ENCODE results near the gene RNF43.
A peak's percentile ranks its signal among the peaks of the same experiment; 100 is the strongest.

The RNF43 gene

DNA sequence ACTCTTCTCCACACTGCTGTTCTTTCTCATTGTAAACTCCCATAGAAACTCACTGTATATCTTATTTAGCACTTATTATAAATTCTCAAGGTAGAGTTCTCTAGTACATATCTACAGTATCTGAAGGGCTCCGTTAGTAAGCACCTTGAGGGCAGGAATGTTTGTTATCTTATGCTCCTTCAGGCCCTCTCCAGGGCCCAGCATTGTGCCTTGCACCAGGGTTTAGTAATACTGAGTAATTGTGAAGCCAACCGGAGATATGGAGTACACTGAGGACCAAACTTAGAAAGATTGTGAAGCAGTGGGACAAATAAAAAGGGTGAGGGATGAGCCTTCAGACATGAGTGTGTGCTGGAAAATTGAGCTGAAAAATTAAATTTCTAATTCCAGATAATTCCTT, 26.4 kb downstream of the RNF43 start:
- Histone ChIP-seq H3K27ac (ENCODE audit: low read depth, low read length) (no peak overlapping the region), H3K9ac (ENCODE audit: low read depth, low read length) (no peak overlapping the region), H3K4me1 (ENCODE audit: insufficient read depth, low read length) (peaks cover 38% of the 10 kb centered on the region), H3K27me3 (ENCODE audit: insufficient read depth, low read length) (peaks cover 15% of the 10 kb centered on the region), H3K4me3 (ENCODE audit: low read length) (no peak overlapping the region), H3K9me3 (ENCODE audit: insufficient read depth, low read depth, low read length) (no peaks in the 10 kb centered on the region), H3K36me3 (ENCODE audit: insufficient read depth, low read length) (no peaks in the 10 kb centered on the region)
- 94% methylated on average over 2 of the region's 2 CpGs for WGBS

DNA sequence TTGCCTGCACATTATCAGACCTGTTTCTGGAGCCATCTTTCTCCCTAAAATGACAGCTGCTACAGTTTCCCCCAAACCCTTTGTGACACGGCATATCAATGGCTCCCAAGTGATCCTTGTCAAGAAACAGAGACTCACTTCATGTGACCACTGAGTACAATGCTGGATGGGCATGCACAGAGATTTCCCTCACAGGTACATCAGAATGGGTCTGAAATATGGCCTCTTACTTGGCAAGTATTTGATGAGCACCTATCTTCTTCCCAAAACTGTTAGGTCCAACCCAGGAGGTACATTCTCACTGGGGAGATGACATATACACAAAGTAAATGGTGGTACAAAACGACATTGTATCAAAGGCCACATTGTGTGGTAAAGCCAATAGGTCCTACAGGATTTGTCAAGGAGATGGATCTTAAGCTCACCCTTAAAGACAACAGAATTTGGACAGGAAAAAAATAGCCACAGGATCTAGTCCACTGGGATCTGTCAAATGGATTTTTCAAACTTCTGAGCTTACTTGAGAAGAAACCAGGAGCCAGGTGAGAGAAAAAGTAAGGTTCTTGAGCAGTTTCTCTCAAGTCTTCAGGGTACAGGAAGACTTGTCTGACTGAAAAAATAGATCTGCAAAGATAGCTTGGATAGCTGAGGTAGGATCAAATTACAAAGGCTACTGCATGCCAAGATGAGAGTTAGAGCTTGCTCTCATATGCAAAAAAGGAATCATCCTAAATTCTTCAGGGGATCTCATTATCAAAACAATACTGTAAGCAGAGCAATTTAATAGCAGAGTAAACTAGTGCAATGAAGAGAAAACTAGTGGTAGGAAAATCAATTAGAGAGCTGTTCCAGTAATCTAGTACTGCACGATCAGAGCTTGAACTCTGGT, 28.8 kb downstream of the RNF43 start:
- Histone ChIP-seq H3K4me3 (ENCODE audit: low read length) (peak overlapping the region; percentile 13; the same call in 1 of the 2 replicates), H3K9me3 (ENCODE audit: insufficient read depth, low read depth, low read length) (no peaks in the 10 kb centered on the region), H3K27me3 (ENCODE audit: insufficient read depth, low read length) (no peaks in the 10 kb centered on the region), H3K4me1 (ENCODE audit: insufficient read depth, low read length) (peaks cover 39% of the 10 kb centered on the region), H3K9ac (ENCODE audit: low read depth, low read length) (no peak overlapping the region), H3K27ac (ENCODE audit: low read depth, low read length) (peak overlapping the region; percentile 28; the same call in 1 of the 2 replicates), H3K36me3 (ENCODE audit: insufficient read depth, low read length) (no peaks in the 10 kb centered on the region)
- 53% methylated on average over 3 of the region's 3 CpGs for WGBS

DNA sequence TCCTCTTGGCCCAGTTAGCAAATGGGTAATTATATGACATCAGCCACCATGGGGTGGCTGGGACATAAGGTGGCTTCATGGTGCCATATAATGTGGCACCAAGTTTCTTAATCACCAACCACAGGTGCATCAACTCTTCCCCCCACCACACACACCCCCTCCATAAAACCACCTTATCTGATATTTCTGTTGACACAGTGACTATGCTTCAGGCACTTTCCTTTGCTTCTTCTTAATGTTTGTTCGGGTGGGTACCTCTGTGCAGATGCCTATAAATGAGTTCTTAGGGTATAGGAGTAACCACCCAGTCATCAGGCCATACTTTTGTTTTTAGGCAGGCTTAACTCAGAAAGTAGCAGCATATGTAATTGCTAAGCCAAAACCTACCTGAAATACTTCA, 29.5 kb downstream of the RNF43 start:
- no peaks in the 10 kb centered on the region for H3K9me3 ChIP-seq (ENCODE audit: insufficient read depth, low read depth, low read length)
- 89% methylated on average over 1 of the region's 1 CpG for WGBS
- H3K27ac ChIP-seq (ENCODE audit: low read depth, low read length), result no peak overlapping the region
- no peak overlapping the region for H3K4me3 ChIP-seq (ENCODE audit: low read length)
- H3K27me3 ChIP-seq (ENCODE audit: insufficient read depth, low read length), result no peaks in the 10 kb centered on the region
- H3K9ac ChIP-seq (ENCODE audit: low read depth, low read length), result no peak overlapping the region
- H3K36me3 ChIP-seq (ENCODE audit: insufficient read depth, low read length), result no peaks in the 10 kb centered on the region
- H3K4me1 ChIP-seq (ENCODE audit: insufficient read depth, low read length), result peaks cover 39% of the 10 kb centered on the region

DNA sequence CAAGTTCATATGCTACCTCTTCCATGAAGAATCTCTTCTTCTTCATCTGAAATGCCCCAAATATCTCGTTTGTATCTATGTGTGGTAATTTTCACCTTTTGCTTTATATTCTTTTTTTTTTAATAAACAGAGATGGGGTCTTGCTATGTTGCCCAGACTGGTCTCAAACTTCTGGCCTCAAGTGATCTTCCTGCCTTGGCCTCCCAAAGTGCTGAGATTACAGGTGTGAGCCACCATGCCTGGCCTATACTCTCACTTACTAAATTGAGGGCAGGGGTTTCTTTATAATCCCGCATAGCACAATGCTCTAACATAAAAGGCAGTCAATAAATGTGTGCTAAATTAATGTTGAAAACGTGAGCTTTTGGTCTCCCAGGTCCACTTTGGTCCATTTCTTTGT, 30.6 kb downstream of the RNF43 start:
- Histone ChIP-seq H3K4me1 (ENCODE audit: insufficient read depth, low read length) (peaks cover 39% of the 10 kb centered on the region), H3K9ac (ENCODE audit: low read depth, low read length) (no peak overlapping the region), H3K36me3 (ENCODE audit: insufficient read depth, low read length) (no peaks in the 10 kb centered on the region), H3K9me3 (ENCODE audit: insufficient read depth, low read depth, low read length) (no peaks in the 10 kb centered on the region), H3K27ac (ENCODE audit: low read depth, low read length) (no peak overlapping the region), H3K27me3 (ENCODE audit: insufficient read depth, low read length) (no peaks in the 10 kb centered on the region), H3K4me3 (ENCODE audit: low read length) (no peak overlapping the region)
- 73% methylated on average over 2 of the region's 3 CpGs for WGBS

DNA sequence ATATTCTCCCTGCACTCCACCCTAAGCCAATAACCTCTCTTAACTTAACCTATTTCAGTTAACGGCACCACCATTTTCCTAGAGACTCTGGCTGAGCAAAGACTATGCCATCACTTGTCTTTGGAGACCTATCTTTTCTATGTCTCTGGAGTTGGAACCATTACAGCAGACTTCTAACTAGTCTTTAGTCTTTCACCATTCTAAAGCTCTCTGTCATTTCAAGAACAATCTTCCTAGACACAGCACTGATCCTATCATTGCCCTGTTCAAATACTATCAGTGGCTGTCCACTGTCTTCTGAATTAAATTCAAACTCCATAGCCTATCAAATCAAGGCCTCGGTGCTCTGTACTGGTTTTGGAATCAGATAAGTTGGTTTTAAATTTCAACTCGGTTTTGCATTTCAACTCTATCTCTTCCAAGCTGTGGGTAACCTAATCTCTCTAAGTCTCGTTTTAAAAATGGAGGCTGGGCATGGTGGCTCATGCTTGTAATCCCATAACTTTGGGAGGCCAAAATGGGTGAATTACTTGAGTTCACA, 31.9 kb downstream of the RNF43 start:
- Histone ChIP-seq H3K27ac (ENCODE audit: low read depth, low read length) (no peak overlapping the region), H3K9me3 (ENCODE audit: insufficient read depth, low read depth, low read length) (no peaks in the 10 kb centered on the region), H3K36me3 (ENCODE audit: insufficient read depth, low read length) (no peaks in the 10 kb centered on the region), H3K4me3 (ENCODE audit: low read length) (no peak overlapping the region), H3K27me3 (ENCODE audit: insufficient read depth, low read length) (no peaks in the 10 kb centered on the region), H3K4me1 (ENCODE audit: insufficient read depth, low read length) (peaks cover 37% of the 10 kb centered on the region), H3K9ac (ENCODE audit: low read depth, low read length) (no peak overlapping the region)
- 91% methylated on average over 4 of the region's 4 CpGs for WGBS

DNA sequence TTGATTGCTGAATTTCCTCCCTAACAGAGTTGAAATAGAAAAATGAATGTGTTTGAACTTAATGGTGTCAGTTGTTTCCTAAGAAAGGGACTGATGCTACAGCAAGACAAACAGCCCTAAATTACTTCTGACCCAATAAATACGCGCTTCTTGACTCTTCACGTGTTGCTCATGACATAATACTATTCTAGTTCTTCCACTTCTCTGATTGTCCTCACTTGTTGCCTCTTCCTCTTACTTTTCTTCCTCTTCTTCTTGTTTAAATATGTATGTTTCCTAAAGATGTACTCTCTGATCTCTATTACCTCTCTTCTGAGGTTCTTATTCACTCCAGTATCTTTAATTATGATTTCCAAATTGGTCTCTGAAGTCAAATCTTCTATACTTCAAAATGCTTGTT, 32.4 kb downstream of the RNF43 start:
- Histone ChIP-seq H3K27ac (ENCODE audit: low read depth, low read length) (no peak overlapping the region), H3K9ac (ENCODE audit: low read depth, low read length) (no peak overlapping the region), H3K9me3 (ENCODE audit: insufficient read depth, low read depth, low read length) (no peaks in the 10 kb centered on the region), H3K4me1 (ENCODE audit: insufficient read depth, low read length) (peaks cover 32% of the 10 kb centered on the region), H3K27me3 (ENCODE audit: insufficient read depth, low read length) (no peaks in the 10 kb centered on the region), H3K36me3 (ENCODE audit: insufficient read depth, low read length) (no peaks in the 10 kb centered on the region), H3K4me3 (ENCODE audit: low read length) (no peak overlapping the region)
- 98% methylated on average over 3 of the region's 3 CpGs for WGBS

DNA sequence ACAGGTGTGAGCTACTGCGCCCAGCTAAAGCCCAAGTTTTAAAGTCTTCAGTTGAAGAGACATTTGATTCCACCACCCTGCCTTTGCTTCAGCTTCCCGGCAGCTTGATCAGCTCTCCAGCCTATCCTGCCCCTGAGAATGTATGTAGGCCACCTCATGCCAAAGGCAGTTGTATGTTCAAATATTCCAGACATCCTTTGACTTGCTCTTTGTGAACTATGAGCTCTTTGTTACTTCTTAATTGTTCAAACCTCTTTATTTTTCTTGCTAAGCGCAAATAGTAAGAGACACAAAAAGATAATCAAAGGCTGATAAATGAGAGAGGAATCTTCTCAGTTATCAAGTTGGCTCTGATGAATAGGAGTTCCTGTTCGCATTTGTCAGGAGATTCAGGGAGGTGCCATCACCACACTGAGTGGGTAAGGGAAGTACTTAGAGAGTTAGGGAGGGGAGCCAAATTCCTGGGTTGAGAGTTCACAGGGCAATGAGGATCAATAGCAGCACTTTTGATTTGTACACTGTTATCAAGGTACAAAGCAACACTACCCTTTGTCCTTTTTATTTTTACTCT, 33.4 kb downstream of the RNF43 start:
- WGBS, result 86% methylated on average over 4 of the region's 4 CpGs
- H3K27me3 ChIP-seq (ENCODE audit: insufficient read depth, low read length), result no peaks in the 10 kb centered on the region
- no peaks in the 10 kb centered on the region for H3K9me3 ChIP-seq (ENCODE audit: insufficient read depth, low read depth, low read length)
- no peak overlapping the region for H3K9ac ChIP-seq (ENCODE audit: low read depth, low read length)
- H3K27ac ChIP-seq (ENCODE audit: low read depth, low read length), result no peak overlapping the region
- no peaks in the 10 kb centered on the region for H3K36me3 ChIP-seq (ENCODE audit: insufficient read depth, low read length)
- no peak overlapping the region for H3K4me3 ChIP-seq (ENCODE audit: low read length)
- peaks cover 26% of the 10 kb centered on the region for H3K4me1 ChIP-seq (ENCODE audit: insufficient read depth, low read length)

DNA sequence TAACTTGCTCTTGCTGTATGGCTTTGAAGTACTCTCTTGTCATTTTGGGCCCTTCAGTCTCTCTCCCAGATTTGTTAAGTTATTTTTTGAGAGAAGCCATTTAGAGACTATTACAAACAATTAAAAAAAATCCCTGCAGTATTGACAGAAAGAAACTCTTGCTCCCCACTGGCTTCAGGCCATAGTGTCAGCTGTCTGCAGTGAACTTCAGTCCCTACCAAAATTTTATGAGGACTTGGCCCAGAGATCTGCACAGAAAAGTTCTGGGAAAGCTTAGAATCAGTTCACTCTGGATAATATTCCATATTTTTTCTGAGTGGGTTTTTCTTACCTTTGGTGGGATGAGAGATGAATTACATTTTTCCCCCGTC, 34.5 kb downstream of the RNF43 start:
- no peak overlapping the region for H3K27ac ChIP-seq (ENCODE audit: low read depth, low read length)
- H3K9me3 ChIP-seq (ENCODE audit: insufficient read depth, low read depth, low read length), result no peaks in the 10 kb centered on the region
- no peaks in the 10 kb centered on the region for H3K36me3 ChIP-seq (ENCODE audit: insufficient read depth, low read length)
- H3K27me3 ChIP-seq (ENCODE audit: insufficient read depth, low read length), result no peaks in the 10 kb centered on the region
- H3K9ac ChIP-seq (ENCODE audit: low read depth, low read length), result no peak overlapping the region
- H3K4me1 ChIP-seq (ENCODE audit: insufficient read depth, low read length), result peaks cover 16% of the 10 kb centered on the region; the same call in 1 of the 2 replicates
- WGBS, result 88% methylated on average over 1 of the region's 1 CpG
- no peak overlapping the region for H3K4me3 ChIP-seq (ENCODE audit: low read length)

DNA sequence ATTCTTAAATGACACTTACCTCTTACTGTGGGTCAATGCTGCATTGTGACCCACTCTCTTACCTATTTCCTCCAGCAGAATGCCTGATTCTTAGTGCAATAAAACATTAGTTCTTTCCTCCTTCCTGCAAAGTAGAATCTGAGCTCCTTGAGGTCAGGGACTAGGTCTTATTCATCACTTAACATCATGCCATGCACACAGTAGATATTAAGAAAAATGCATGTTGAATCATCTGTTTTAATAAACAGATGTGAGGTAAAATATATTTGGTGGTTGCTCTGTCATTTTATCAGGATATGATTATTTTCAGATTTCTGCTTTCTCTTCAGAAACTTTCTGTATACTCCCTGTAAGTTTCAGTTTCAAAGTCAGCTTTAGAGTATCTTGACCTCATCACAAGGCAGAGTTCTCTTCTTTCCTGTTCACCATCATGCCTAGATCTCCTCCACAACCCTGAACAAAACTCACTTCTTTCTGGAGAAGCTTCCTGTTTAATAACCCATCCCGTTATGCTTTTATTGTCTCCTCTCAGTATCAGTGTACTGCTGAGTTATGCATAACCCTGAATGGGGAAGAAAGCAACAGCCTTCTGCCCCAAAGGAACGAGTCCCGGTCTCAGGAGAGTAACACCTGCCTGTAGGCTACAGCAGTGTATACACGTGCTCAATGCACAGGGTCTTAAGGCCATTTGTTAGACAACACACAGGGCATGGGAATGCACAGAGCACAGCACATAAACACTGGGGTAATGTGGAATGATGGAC, 35.0 kb downstream of the RNF43 start:
- Histone ChIP-seq H3K9me3 (ENCODE audit: insufficient read depth, low read depth, low read length) (no peaks in the 10 kb centered on the region), H3K27me3 (ENCODE audit: insufficient read depth, low read length) (no peaks in the 10 kb centered on the region), H3K36me3 (ENCODE audit: insufficient read depth, low read length) (no peaks in the 10 kb centered on the region), H3K9ac (ENCODE audit: low read depth, low read length) (no peak overlapping the region), H3K4me3 (ENCODE audit: low read length) (no peak overlapping the region), H3K4me1 (ENCODE audit: insufficient read depth, low read length) (peaks cover 17% of the 10 kb centered on the region), H3K27ac (ENCODE audit: low read depth, low read length) (no peak overlapping the region)
- WGBS, result 85% methylated on average over 4 of the region's 4 CpGs

DNA sequence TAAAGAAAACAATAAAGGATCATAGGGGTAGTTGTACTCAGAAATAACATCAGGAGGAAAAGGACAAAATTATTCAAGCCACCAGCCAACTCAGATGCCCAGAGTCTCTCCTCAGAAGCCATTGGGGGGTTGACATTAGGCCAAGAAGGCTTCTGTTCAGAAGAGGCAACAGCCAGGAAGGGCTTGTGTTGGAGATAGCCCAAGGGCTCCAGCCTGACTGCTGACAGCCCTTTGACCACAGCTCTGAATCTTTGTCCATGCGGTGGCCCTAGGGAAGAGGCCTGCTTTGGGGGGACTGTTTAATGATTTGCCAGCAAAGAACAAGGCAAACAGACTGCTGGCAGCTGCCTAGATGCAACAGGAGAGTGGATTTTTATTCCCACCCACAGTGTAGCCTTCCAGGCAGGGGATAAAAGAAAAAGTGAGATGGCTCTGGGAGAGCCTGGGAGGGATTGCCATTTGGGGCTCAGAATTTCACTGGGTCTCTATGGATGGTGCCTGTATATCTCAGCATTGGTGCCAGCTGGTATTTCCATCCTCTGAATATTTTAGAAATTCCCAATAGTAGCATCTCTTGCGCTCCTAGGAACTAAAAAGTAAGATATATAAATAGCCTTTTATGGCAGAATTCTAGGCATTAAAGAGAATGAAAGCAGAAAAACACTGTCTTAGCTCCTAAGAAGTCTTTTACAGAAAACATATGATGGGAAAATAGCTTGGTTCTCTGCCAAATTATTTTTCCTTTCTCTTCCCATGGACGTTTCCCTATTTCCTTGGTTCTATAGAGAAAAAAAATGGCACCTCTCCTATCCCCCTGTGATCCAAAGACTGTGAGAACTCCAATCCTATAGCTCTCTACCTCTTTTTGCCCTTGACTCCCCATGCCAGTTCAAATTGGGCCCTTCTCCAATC, 36.0 kb downstream of the RNF43 start:
- H3K36me3 ChIP-seq (ENCODE audit: insufficient read depth, low read length), result no peaks in the 10 kb centered on the region
- H3K27me3 ChIP-seq (ENCODE audit: insufficient read depth, low read length), result no peaks in the 10 kb centered on the region
- no peak overlapping the region for H3K27ac ChIP-seq (ENCODE audit: low read depth, low read length)
- peaks cover 26% of the 10 kb centered on the region for H3K4me1 ChIP-seq (ENCODE audit: insufficient read depth, low read length)
- no peak overlapping the region for H3K9ac ChIP-seq (ENCODE audit: low read depth, low read length)
- H3K4me3 ChIP-seq (ENCODE audit: low read length), result no peak overlapping the region
- WGBS, result 86% methylated on average over 2 of the region's 3 CpGs
- H3K9me3 ChIP-seq (ENCODE audit: insufficient read depth, low read depth, low read length), result no peaks in the 10 kb centered on the region
